Measurements from ENCODE around the gene CEACAM7. TPM values are rescaled to one million over a fixed set of nuclear protein-coding genes. Genes with fewer than 3 reads are reported as not detected.

The CEACAM7 gene
- total RNA-seq, 1 experiment from 2014 or later = not detected

DNA sequence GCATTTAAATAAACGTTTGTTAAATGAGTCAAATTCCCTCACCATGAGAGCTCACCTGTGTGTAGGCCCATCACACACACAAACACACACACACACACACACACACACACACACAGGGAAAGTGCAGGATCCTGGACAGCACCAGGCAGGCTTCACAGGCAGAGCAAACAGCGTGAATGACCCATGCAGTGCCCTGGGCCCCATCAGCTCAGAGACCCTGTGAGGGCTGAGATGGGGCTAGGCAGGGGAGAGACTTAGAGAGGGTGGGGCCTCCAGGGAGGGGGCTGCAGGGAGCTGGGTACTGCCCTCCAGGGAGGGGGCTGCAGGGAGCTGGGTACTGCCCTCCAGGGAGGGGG lies 11.9 kb upstream of the CEACAM7 start:
- WGBS (ENCODE audit: extremely low coverage, insufficient read length, low lambda C conversion rate) = no CpG with 5 or more reads among the region's 2 CpGs
- no peaks in the 10 kb centered on the region for H3K27me3 ChIP-seq (ENCODE audit: insufficient read depth, low read length)
- H3K56ac ChIP-seq (ENCODE audit: insufficient read length, low read depth, low read length) = no peak overlapping the region
- H3T11ph ChIP-seq (ENCODE audit: low read length) = no peak overlapping the region
- H3K14ac ChIP-seq (ENCODE audit: insufficient read depth, low read length) = no peak overlapping the region
- no peak overlapping the region for H2BK5ac ChIP-seq (ENCODE audit: insufficient read length, low read length)
- no peak overlapping the region for H3K4ac ChIP-seq (ENCODE audit: low read depth, low read length)
- H3K4me1 Mint-ChIP-seq = no peaks in the 10 kb centered on the region
- H3K79me1 ChIP-seq (ENCODE audit: insufficient read depth, low read depth, low read length, poor library complexity, severe bottlenecking) = no peaks in the 10 kb centered on the region
- H3K23me2 ChIP-seq (ENCODE audit: insufficient read length, low read depth, low read length, poor library complexity, severe bottlenecking) = no peaks in the 10 kb centered on the region
- H3K27ac ChIP-seq (ENCODE audit: insufficient read length, low read depth, low read length) = no peak overlapping the region
- no peak overlapping the region for H3K4me2 ChIP-seq (ENCODE audit: insufficient read depth, insufficient read length, low read length)
- no peak overlapping the region for H2BK12ac ChIP-seq (ENCODE audit: insufficient read length, low read depth, low read length)
- no peak overlapping the region for H3K9ac ChIP-seq (ENCODE audit: extremely low read depth, insufficient read length, low read length)
- DNase-seq = peak; percentile 11
- no peaks in the 10 kb centered on the region; the same call in none of the 2 replicates for H3K27me3 Mint-ChIP-seq (ENCODE audit: low read depth)
- H3K18ac ChIP-seq (ENCODE audit: insufficient read length, low read depth, low read length) = no peak overlapping the region
- no peak overlapping the region for H4K5ac ChIP-seq (ENCODE audit: insufficient read length, low read depth, low read length)
- H2BK120ac ChIP-seq (ENCODE audit: low read depth, low read length, poor library complexity, severe bottlenecking) = no peak overlapping the region
- H4K20me1 ChIP-seq (ENCODE audit: control insufficient read depth, insufficient read depth, insufficient read length) = no peaks in the 10 kb centered on the region
- no peak overlapping the region for H3K23ac ChIP-seq (ENCODE audit: insufficient read length, low read depth, low read length)
- H3K79me2 ChIP-seq (ENCODE audit: insufficient read depth, low read length) = no peaks in the 10 kb centered on the region
- no peaks in the 10 kb centered on the region for H3K4me1 ChIP-seq (ENCODE audit: insufficient read depth, low read length)
- no peak overlapping the region for H2AK5ac ChIP-seq (ENCODE audit: insufficient read length, low read length)
- no peak overlapping the region for H2BK20ac ChIP-seq (ENCODE audit: low read depth, low read length, poor library complexity, severe bottlenecking)
- no peak overlapping the region for H4K91ac ChIP-seq (ENCODE audit: insufficient read length, low read depth, low read length)
- no peak overlapping the region for H3K4me3 Mint-ChIP-seq
- H2BK15ac ChIP-seq (ENCODE audit: low read depth, low read length) = no peak overlapping the region
- H3K27ac Mint-ChIP-seq = no peak overlapping the region
- peaks cover 79 to 92% of the 10 kb centered on the region in 2 experiments for H3K9me3 Mint-ChIP-seq
- H4K8ac ChIP-seq (replicated peaks; ENCODE audit: insufficient read length, low read depth, low read length) = no peak overlapping the region
- peaks cover 42% of the 10 kb centered on the region for H3K9me3 ChIP-seq (ENCODE audit: control insufficient read depth, low read depth, low read length)
- peaks cover 0 to 27% (median 5%) of the 10 kb centered on the region in 3 experiments; a peak in 5 of 7 replicates for H3K36me3 Mint-ChIP-seq (ENCODE audit: insufficient read depth in 1 of 3, low read depth in 3 of 3)
- no peak overlapping the region for H2AFZ ChIP-seq (ENCODE audit: low read length)
- TF ChIP-seq, protein P1, sequence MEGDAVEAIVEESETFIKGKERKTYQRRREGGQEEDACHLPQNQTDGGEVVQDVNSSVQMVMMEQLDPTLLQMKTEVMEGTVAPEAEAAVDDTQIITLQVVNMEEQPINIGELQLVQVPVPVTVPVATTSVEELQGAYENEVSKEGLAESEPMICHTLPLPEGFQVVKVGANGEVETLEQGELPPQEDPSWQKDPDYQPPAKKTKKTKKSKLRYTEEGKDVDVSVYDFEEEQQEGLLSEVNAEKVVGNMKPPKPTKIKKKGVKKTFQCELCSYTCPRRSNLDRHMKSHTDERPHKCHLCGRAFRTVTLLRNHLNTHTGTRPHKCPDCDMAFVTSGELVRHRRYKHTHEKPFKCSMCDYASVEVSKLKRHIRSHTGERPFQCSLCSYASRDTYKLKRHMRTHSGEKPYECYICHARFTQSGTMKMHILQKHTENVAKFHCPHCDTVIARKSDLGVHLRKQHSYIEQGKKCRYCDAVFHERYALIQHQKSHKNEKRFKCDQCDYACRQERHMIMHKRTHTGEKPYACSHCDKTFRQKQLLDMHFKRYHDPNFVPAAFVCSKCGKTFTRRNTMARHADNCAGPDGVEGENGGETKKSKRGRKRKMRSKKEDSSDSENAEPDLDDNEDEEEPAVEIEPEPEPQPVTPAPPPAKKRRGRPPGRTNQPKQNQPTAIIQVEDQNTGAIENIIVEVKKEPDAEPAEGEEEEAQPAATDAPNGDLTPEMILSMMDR (conservative IDR thresholded peaks at IDR 0.05) = no peak
